GM10266 (cell line): ENCODE results near the gene SNAI1.

Source experiments
- DNase-seq: peaks from one replicate; pipeline ENCODE4 v3.0.0; 2012; ENCODE audit errors: extremely low spot score
- TF ChIP-seq, protein P1 (sequence below): IDR thresholded peaks from 2 replicates; pipeline ENCODE4 v1.5.1; 2012; ENCODE audit warnings: mild to moderate bottlenecking, low read depth; ENCODE audit not compliant: control insufficient read depth, insufficient read depth; ENCODE audit errors: missing control alignments

The SNAI1 gene

DNA sequence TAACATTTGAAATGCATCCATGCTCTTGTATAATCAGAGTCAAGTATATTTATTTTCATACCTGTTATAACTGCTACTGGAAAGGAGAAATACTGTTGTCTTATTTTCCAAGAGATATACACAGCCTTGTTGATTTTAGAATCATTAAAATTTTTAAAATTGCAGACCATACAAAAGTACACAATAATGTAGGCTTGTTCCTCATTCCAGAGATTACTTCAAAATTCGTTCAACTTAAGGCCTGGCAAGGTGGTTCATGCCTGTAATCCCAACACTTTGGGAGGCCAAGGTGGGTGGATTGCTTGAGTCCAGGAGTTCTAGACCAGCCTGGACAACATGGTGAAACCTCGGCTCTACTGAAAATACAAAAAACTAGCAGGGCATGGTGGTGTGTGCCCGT is 40.5 kb upstream of the SNAI1 start:
- no peak for DNase-seq
- TF ChIP-seq, protein P1, sequence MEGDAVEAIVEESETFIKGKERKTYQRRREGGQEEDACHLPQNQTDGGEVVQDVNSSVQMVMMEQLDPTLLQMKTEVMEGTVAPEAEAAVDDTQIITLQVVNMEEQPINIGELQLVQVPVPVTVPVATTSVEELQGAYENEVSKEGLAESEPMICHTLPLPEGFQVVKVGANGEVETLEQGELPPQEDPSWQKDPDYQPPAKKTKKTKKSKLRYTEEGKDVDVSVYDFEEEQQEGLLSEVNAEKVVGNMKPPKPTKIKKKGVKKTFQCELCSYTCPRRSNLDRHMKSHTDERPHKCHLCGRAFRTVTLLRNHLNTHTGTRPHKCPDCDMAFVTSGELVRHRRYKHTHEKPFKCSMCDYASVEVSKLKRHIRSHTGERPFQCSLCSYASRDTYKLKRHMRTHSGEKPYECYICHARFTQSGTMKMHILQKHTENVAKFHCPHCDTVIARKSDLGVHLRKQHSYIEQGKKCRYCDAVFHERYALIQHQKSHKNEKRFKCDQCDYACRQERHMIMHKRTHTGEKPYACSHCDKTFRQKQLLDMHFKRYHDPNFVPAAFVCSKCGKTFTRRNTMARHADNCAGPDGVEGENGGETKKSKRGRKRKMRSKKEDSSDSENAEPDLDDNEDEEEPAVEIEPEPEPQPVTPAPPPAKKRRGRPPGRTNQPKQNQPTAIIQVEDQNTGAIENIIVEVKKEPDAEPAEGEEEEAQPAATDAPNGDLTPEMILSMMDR: no peak

DNA sequence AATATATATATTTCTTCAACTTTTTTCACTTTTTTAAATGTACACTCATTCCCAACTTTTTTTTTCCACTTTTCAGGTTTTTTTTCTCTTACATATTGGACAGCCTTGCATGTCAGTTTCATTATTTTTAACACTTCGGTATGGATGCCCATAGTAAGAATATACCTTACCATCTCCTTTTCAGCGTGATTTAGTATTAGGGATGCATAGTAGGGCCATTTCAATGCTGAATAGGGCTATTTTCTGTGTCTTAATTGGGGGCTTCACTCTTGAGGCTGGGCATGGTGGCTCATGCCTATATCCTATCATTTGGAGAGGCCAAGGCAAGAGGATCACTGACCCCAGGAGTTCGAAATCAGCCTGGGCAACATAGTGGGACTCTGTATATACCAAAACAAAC is 39.8 kb upstream of the SNAI1 start:
- DNase-seq: no peak
- TF ChIP-seq, protein P1: no peak

DNA sequence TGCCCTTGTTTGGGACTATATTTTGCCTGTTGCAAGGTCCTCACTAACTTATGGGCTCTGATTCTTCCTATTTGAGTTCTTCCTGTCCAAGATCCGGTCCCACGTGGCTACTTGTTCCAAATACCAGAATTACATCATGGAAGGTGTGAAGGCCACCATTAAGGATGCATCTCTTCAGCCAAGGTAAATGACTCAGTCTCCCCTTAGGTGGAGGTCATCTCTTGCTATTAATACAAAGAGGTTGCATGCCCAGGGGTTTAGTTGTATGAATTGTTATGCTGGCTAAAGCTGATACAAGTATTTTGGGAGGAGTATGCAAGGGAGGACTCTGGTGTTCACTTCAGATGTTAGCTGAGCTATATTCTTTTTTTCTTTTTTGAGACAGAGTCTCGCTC is 37.5 kb upstream of the SNAI1 start:
- DNase-seq: no peak

DNA sequence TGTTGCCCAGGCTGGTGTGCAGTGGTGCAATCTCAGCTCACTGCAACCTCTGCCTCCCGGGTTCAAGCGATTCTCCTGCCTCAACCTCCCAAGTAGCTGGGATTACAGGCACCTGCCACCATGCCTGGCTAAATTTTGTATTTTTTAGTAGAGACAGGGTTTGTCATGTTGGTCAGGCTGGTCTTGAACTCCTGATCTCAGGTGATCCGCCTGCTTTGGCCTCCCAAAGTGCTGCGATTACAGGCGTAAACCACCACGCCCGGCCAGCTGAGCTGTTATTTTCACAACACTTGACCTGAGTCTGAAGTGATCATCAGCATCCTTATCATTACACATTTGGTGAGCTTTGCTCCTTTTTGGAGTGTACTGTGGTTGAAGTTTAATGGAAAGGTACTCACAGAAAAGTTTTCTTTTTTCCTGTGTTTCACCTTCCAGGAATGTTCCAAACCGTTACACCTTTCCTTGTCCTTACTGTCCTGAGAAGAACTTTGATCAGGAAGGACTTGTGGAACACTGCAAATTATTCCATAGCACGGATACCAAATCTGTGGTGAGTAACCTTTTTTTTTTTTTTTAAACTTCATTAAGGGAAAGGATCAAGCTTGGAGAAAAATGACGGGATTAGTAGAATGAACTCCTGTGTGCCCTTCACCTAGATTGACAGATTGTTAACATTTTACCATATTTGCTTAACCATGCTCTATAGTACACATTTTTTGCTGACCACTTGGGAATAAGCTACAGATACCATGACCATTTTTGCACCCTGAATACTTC is 36.9 kb upstream of the SNAI1 start:
- DNase-seq: no peak
- TF ChIP-seq, protein P1: no peak

More for the DNA sequence above, 37.5 kb upstream of the SNAI1 start:
- TF ChIP-seq, protein P1: no peak

DNA sequence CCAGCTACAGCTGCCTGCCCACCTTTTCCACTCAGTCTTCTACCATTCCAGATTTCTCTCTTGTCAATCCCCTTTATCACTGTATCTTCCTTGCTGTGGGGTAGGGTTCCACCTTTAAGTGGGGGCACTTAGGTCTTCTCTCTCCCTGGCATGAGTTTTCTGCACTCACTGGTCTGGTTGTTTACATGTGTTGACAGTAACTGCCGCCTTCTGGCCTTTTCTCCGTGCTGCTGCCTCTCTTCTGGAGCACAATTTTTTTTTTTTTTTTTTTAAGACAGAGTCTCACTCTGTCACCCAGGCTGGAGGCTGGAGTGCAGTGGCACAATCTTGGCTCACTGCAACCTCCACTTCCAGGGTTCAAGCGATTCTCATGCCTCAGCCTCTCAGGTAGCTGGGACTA is 34.6 kb upstream of the SNAI1 start:
- TF ChIP-seq, protein P1: no peak
- DNase-seq: no peak

DNA sequence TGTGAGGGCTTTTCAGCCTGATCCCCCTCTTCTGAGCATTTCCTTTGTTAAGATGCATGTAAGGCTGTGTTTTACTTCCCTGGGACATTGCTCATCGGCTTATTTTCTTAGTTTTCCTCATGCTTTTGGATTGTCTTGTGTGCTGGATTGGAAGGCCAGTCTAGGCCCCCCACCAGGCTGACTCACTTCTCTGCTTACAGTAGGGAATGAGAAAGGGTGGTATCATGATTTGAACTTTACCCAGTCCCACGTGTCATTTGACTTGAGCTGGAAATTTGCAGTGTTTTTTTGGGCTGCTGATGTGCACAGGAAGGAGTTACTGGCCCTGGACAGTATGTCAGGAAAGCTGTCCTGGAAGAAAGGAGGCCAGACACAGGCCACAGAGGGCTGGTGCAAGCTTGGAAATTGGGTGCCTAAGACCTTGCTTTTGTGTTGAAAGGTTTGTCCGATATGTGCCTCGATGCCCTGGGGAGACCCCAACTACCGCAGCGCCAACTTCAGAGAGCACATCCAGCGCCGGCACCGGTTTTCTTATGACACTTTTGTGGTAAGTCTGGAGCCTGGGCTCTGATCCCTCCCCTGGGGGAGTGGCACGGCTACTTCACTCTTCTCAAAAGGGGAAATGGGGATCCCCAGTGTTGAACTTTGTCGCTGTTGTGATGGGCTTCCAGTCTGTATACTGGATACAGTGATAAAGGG is 33.8 kb upstream of the SNAI1 start:
- no peak for DNase-seq
- TF ChIP-seq, protein P1: no peak

DNA sequence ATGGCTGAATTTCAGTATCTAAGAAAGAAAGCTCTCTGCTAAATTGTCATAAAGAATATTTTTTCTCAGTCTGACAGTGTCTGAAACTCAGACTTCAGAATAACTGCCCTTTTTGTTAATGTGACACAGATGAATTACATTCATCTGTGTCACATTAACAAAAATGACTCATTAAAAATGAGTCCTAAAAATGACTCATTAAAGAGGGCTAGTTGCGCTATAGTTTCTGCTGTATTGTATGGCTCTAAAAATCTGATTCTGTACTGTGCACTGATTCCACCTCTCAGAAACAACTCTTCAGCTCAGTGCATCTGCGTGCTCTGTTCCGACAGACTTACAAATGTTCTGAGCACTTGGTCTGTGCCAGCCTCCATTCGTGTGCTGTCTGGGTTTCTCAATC is 31.6 kb upstream of the SNAI1 start:
- no peak for DNase-seq
- TF ChIP-seq, protein P1: no peak
